ENCODE measurements around the gene RPP21.
"Not testable (repeated sequence)": the region's sequence is repeated elsewhere in the genome, so short reads cannot be mapped to it uniquely, and the experiment has no call there.

Gene RPP21

DNA sequence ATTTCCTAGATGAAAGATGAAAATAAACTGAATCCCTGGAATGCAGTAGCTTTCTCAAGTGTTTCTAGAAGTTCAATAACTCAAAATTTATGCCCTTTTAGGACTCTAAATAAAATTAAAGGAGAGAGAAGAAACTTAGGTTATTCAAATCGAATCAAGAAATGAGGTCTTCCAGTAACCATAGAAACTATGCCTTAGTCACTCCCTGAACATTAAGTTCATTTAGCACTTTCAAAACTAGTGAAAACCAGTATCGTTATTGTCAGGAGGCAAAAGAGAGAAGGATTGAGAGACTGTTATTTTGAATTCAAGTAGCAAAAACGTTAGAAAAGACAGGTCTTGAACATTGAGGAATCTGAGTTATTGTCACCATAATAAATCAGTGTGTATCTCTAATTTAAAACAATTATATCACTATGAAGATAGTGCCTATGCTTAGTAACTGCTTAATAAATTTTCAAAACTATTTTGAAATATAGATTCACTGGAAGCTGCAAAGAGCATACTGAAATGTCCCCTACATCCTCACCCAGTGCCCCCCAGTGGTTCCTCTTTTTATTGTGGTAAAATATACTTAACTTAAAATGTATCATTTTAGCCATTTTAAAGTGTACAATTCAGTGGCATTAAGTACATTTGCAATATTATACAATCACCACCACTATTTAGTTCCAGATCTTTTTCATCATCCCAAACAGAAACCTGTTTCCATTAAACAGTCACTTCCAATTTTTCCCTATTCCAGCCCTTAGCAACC lies 4.6 kb downstream of the RPP21 start:
- peaks cover 30% of the 10 kb centered on the region for H3K36me3 Mint-ChIP-seq (ENCODE audit: low read depth)
- no peak overlapping the region for H3K4me3 Mint-ChIP-seq
- peaks cover 22% of the 10 kb centered on the region for H3K27me3 Mint-ChIP-seq
- H3K9me3 Mint-ChIP-seq: no peaks in the 10 kb centered on the region
- H3K27ac Mint-ChIP-seq: no peak overlapping the region
- no peak for DNase-seq
- peaks cover 50% of the 10 kb centered on the region for H3K4me1 Mint-ChIP-seq (ENCODE audit: low read depth)

DNA sequence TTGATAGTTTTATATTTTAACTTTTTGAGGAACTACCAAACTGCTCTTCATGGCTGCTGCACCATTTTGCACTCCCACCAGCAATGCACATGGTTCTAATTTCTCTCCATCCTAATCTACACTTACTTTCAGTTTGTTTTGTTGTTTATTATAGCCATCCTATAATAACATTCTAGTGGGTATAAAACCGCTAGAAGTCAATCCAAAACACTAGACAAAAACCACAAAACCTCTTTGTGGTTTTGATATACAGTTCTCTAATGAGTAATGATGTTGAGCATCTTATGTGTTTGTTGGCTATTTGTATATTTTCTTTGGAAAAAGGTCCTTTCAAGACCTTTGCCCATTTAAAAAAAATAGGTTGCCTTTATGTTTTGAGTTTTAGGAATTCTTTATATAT lies 5.6 kb downstream of the RPP21 start:
- no peaks in the 10 kb centered on the region for H3K9me3 Mint-ChIP-seq
- H3K27me3 Mint-ChIP-seq: peaks cover 31% of the 10 kb centered on the region
- no peak overlapping the region for H3K4me3 Mint-ChIP-seq
- no peak overlapping the region for H3K27ac Mint-ChIP-seq
- H3K36me3 Mint-ChIP-seq (ENCODE audit: low read depth): peaks cover 28% of the 10 kb centered on the region
- H3K4me1 Mint-ChIP-seq (ENCODE audit: low read depth): peaks cover 46% of the 10 kb centered on the region
- DNase-seq: no peak

DNA sequence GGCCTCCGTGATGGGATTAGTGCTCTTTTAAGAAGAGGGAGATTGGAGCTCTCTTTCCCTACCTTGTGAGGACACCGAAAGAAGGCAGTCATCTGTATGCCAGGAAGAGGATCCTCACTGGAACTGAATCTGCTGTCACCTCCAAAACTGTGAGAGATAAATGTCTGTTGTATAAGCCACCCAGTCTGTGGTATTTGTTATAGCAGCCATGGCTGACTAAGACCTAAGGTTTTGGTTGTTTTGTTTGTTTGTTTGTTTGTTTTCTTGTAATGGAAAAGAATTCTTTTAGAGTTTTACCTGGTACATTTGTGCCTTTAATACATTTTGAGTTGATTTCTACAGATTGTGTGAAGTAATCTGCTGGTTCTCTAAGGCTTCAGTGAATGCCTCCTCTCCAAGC lies 7.6 kb downstream of the RPP21 start:
- H3K27me3 Mint-ChIP-seq: peaks cover 45% of the 10 kb centered on the region
- DNase-seq: no peak
- H3K4me1 Mint-ChIP-seq (ENCODE audit: low read depth): peaks cover 37% of the 10 kb centered on the region
- H3K27ac Mint-ChIP-seq: no peak overlapping the region
- peaks cover 8% of the 10 kb centered on the region for H3K36me3 Mint-ChIP-seq (ENCODE audit: low read depth)
- H3K4me3 Mint-ChIP-seq: no peak overlapping the region
- no peaks in the 10 kb centered on the region for H3K9me3 Mint-ChIP-seq

DNA sequence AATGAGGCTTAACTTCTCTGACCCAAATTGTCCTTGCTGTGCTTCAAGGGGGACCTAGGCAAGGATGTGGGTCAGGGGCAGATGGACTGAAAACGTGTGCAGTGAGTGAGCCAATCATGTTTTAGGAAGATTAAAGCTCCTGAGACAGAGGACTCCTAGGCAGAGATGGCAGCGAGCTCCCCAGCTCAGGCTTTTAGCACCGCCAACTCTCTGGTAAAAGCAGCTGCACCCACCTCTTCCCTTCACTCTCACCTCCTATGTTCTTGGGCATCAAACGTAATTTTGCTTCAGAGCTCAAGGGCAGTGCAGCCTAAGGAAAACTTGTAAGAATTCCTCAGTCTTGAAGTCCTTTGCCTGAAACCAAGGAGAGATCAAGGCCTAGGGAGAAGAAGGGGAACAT lies 10.3 kb downstream of the RPP21 start:
- Mint-ChIP-seq H3K4me3 (no peak overlapping the region), H3K27ac (no peak overlapping the region), H3K27me3 (peaks cover 67% of the 10 kb centered on the region)

DNA sequence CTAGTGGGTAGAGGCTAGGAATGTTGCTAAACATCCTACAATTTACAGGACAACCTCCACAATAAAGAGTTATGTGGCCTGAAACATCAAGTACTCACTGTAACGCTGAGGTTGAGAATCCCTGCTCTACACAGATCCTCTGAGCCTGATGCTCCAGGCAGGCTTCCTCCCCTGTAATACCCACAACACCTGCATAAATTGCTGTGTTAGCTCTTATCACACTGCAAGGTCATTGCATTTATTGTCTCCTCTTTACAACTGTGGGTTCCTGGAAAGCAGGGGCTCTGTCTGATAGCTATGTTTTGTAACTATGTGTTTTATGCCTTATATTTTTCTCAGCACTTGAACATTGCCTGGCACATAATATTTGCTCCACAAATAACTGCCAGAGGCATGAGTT lies 11.6 kb downstream of the RPP21 start:
- peaks cover 76% of the 10 kb centered on the region for H3K27me3 Mint-ChIP-seq
- DNase-seq: no peak
- H3K36me3 Mint-ChIP-seq (ENCODE audit: low read depth): no peaks in the 10 kb centered on the region
- H3K27ac Mint-ChIP-seq: no peak overlapping the region
- no peak overlapping the region for H3K4me3 Mint-ChIP-seq
- peaks cover 17% of the 10 kb centered on the region for H3K4me1 Mint-ChIP-seq (ENCODE audit: low read depth)
- H3K9me3 Mint-ChIP-seq: no peaks in the 10 kb centered on the region

More for the DNA sequence above, 10.3 kb downstream of the RPP21 start:
- DNase-seq: no peak
- Mint-ChIP-seq H3K9me3 (no peaks in the 10 kb centered on the region), H3K36me3 (ENCODE audit: low read depth) (no peaks in the 10 kb centered on the region), H3K4me1 (ENCODE audit: low read depth) (peaks cover 26% of the 10 kb centered on the region)

DNA sequence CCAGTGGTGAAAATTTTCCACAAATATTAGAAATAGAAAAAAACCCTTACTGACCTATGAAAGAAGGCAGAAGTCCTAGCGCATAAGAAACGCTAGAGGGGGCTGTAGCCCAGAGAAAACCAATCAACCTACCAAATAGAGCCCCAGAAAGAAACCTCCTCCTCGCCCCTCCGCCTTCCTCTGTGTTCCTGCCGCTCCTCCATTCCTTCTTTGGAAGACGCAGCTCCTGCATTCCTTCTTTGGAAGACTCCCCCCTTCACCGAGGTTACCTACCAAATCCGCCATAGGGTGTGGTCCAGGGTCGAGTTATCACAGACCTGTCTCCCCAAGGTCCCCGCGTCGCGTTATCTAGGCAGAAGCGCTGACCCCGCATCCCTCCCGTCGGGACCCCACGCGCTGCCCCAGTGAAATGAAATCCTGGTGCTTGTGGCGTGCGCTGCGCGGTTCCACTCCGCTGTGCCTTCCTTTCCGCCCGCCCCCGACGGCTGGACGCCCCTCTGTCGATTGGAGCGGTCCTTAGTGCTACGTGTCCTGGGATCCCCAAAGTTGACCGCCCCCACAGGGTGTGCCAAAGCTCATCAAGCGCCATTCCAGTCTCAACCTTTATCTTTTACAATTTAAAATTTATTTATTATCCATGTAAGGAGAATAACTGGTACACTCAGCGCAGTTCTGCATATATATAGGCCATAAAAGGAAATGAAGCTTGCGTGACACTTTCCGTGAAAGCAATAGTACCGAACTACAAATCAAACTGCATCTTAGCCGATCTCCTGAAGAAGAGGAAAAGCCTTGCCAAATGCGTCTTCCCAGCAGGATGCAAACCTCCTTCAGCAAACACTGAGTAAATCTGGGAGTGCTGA lies 13.0 kb downstream of the RPP21 start:
- Mint-ChIP-seq H3K9me3 (no peaks in the 10 kb centered on the region), H3K36me3 (ENCODE audit: low read depth) (no peaks in the 10 kb centered on the region), H3K4me3 (peak overlapping the region; percentile 79), H3K27ac (no peak overlapping the region), H3K4me1 (ENCODE audit: low read depth) (peaks cover 8% of the 10 kb centered on the region), H3K27me3 (peaks cover 74% of the 10 kb centered on the region)
- DNase-seq: peak; percentile 62

DNA sequence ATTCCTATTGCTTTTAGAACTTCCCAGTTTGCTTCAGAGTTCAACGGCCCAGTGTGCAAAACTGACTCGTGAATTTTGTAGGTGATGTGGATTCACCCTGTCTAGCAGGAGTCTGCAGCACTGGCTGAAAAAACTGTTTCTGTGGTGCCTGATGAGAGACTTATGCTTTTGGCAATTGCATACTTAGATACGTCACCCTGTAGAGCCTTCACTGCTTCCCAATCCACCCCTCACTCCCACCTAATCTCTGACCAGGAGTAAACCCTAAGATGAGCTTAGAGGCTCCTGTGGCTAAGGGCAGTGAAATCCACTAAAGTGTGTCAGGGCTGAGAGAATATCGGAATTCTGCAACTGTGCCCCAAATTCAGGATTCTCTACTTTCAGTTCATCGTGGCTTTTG lies 14.3 kb downstream of the RPP21 start:
- H3K4me3 Mint-ChIP-seq: no peak overlapping the region
- H3K27ac Mint-ChIP-seq: no peak overlapping the region
- no peaks in the 10 kb centered on the region for H3K36me3 Mint-ChIP-seq (ENCODE audit: low read depth)

DNA sequence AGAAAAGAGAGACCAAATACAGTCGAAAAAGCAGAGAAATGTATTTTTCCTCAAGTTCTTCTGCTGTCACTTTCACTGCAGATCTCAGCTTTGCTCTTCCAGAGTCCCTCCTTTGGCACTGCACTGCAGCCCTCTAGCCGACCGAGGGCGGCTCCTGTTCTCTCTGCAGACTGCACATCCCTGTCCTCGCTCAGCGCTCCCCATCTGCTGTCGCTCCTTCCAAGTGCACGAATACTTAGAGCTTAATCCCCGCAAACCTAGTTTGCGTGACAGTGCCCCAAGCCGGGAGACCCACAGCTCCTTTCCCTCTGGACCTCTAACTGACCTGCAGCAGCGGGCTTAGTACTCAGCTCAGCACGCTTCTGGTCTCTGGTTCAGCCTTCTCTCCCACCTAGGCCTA lies 15.2 kb downstream of the RPP21 start:
- Mint-ChIP-seq H3K9me3 (no peaks in the 10 kb centered on the region), H3K4me3 (no peak overlapping the region), H3K36me3 (ENCODE audit: low read depth) (no peaks in the 10 kb centered on the region), H3K27ac (no peak overlapping the region), H3K27me3 (peaks cover 78% of the 10 kb centered on the region), H3K4me1 (ENCODE audit: low read depth) (peaks cover 8% of the 10 kb centered on the region)
- no peak for DNase-seq

More for the DNA sequence above, 14.3 kb downstream of the RPP21 start:
- no peaks in the 10 kb centered on the region for H3K9me3 Mint-ChIP-seq
- no peak for DNase-seq
- peaks cover 78% of the 10 kb centered on the region for H3K27me3 Mint-ChIP-seq
- peaks cover 8% of the 10 kb centered on the region for H3K4me1 Mint-ChIP-seq (ENCODE audit: low read depth)

DNA sequence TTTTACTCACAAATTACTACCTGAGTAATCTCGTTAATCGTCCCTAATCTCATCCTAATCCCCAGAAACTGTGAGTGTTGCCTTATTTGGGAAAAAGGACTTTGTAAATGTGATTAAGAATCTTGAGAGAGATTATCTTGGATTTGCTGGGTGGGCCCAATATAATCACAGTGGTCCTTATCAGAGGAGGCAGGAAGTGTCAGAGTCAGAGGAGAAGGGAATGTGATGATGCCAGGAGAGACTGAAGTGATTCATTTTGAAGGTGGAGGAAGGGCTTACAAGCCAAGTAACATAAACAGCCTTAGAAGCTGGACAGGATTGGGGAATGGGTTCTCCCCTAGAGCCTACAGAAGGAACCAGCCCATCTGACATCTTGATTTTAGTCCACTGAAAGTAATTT lies 16.7 kb downstream of the RPP21 start:
- Mint-ChIP-seq H3K27ac (no peak overlapping the region), H3K4me1 (ENCODE audit: low read depth) (peaks cover 8% of the 10 kb centered on the region), H3K36me3 (ENCODE audit: low read depth) (no peaks in the 10 kb centered on the region), H3K9me3 (no peaks in the 10 kb centered on the region), H3K4me3 (no peak overlapping the region), H3K27me3 (peaks cover 84% of the 10 kb centered on the region)
- no peak for DNase-seq

DNA sequence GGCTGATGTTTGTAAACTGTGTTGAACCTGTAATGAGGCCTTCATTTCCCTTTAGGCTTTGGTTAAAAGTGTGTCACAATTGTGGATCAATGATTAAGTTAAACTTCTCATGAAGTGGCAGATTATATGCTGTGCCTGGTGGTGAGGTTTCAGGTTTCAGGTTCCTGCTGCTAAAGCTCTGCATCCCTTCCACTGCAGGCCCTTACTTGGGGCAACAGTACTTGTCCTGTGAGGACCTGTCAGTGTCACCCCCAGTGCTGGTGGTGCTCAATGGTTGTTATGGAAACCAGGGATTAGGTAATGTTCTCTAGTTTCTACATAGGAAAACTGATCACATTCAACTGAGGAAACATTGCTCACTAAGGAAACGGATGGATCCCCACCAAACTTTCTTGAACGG lies 18.5 kb downstream of the RPP21 start:
- no peak overlapping the region for H3K4me3 Mint-ChIP-seq
- no peak overlapping the region for H3K27ac Mint-ChIP-seq
- H3K4me1 Mint-ChIP-seq (ENCODE audit: low read depth): no peaks in the 10 kb centered on the region
- H3K36me3 Mint-ChIP-seq (ENCODE audit: low read depth): no peaks in the 10 kb centered on the region
- H3K27me3 Mint-ChIP-seq: peaks cover 73% of the 10 kb centered on the region
- no peaks in the 10 kb centered on the region for H3K9me3 Mint-ChIP-seq
- no peak for DNase-seq

DNA sequence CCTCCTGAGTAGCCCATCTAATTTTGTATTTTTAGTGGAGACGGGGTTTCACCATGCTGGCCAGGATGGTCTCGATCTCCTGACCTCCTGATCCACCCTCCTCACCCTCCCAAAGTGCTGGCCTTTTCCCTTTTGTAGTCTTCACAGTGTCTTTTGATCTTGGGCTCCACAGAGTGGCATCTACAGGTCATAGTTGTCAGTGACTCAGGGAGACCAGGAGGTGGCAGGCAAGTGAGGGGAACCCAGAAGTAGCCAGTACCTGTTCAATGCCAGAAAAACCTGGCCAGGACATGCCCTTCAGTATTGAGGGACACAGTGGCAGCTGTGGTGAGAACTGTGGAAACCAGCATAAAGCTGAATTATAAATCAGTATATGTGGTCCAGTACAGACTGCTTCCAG lies 19.6 kb downstream of the RPP21 start:
- H3K27ac Mint-ChIP-seq: no peak overlapping the region
- no peaks in the 10 kb centered on the region for H3K4me1 Mint-ChIP-seq (ENCODE audit: low read depth)
- H3K27me3 Mint-ChIP-seq: peaks cover 75% of the 10 kb centered on the region
- H3K4me3 Mint-ChIP-seq: no peak overlapping the region
- H3K36me3 Mint-ChIP-seq (ENCODE audit: low read depth): no peaks in the 10 kb centered on the region
- DNase-seq: no peak
- H3K9me3 Mint-ChIP-seq: no peaks in the 10 kb centered on the region

DNA sequence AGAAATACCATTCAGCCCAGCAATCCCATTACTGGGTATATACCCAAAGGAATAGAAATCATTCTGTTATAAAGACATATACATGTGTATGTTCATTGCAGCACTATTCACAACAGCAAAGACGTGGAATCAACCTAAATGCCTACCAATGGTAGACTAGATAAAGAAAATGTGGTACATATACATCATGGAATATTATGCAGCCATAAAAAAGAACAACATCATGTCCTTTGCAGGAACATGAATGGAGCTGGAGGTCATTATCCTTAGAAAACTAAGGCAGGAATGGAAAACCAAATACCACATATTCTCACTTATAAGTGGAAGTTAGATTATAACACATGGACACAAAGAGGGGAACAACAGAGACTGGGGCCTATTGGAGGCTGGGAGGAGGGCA lies 24.3 kb downstream of the RPP21 start:
- not testable (repeated sequence) for H3K9me3 Mint-ChIP-seq; H3K4me3 Mint-ChIP-seq; DNase-seq; H3K36me3 Mint-ChIP-seq (ENCODE audit: low read depth); H3K27ac Mint-ChIP-seq; H3K4me1 Mint-ChIP-seq (ENCODE audit: low read depth)
- H3K27me3 Mint-ChIP-seq: peaks cover 41% of the 10 kb centered on the region

DNA sequence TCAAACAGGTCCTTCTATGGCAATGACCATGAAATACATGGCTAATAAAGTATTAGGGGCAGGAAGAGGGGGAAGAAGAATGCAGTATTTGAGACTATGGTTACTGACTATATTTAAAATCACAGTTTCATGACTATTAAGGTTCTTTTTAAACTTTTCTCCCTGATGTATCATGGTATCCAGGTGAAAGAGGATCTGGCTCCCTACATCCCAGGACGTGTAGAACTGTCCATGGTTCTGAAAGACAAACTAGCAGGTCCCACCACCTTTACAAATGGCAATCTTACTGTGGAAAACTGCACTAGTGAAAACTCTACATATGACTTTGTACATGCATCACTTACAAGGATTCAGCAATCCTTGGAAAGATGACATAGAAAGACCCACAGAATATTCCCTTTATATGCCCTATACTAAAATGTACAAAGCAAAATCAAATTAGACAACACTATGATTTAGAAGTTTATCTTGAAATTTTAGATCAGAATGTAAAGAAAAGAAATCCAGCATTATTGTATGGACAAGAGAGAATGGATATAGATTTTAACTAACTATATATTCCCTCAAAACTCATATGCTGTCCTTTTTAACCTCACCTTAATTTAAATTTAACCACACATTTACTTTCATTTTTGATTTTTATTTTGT lies 33.5 kb downstream of the RPP21 start:
- peaks cover 39% of the 10 kb centered on the region for H3K27me3 Mint-ChIP-seq
- H3K4me1 Mint-ChIP-seq (ENCODE audit: low read depth): no peaks in the 10 kb centered on the region
- H3K9me3 Mint-ChIP-seq: no peaks in the 10 kb centered on the region
- no peak overlapping the region for H3K4me3 Mint-ChIP-seq
- no peak for DNase-seq
- no peak overlapping the region for H3K27ac Mint-ChIP-seq
- H3K36me3 Mint-ChIP-seq (ENCODE audit: low read depth): no peaks in the 10 kb centered on the region

DNA sequence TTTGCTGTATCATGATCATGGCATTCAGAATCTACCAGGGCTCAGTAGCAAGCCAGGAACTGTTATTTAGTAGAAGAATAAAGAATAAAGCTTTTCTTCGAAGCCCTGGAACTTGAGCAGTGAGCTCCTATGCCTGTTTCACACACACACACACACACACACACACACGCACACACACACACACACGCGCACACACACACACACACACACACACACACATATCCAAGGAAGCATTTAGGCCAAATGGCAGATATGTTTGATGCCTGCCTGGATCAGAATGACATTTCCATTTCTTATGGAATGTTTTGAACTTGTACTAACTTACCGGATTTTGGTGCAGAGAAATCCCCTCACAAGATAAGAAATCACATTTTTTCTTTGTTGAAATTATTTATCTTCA lies 35.5 kb downstream of the RPP21 start:
- DNase-seq: no peak
- no peak overlapping the region for H3K4me3 Mint-ChIP-seq
- H3K27ac Mint-ChIP-seq: no peak overlapping the region
- no peaks in the 10 kb centered on the region for H3K9me3 Mint-ChIP-seq
- peaks cover 57% of the 10 kb centered on the region for H3K27me3 Mint-ChIP-seq
- H3K36me3 Mint-ChIP-seq (ENCODE audit: low read depth): no peaks in the 10 kb centered on the region
- H3K4me1 Mint-ChIP-seq (ENCODE audit: low read depth): no peaks in the 10 kb centered on the region

DNA sequence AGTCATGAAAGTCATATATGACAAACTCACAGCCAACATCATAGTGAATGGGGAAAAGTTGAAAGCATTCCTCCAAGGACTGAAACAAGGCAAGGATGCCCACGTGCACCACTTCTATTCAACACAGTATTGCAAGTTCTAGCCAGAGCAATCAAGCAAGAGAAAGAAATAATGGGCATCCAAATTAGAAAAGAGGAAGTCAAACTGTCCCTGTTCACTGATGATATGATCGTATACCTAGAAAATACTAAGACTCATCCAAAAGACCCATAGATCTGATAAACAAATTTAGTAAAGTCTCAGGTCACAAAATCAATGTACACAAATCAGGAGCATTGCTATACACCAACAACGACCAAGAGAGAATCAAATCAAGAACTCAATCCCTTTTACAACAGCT lies 41.2 kb downstream of the RPP21 start:
- no peaks in the 10 kb centered on the region for H3K36me3 Mint-ChIP-seq (ENCODE audit: low read depth)
- H3K9me3 Mint-ChIP-seq: no peaks in the 10 kb centered on the region
- peaks cover 86% of the 10 kb centered on the region for H3K27me3 Mint-ChIP-seq
- no peak overlapping the region for H3K27ac Mint-ChIP-seq
- H3K4me1 Mint-ChIP-seq (ENCODE audit: low read depth): no peaks in the 10 kb centered on the region
- no peak overlapping the region for H3K4me3 Mint-ChIP-seq
- DNase-seq: no peak
